Hematopoietic multipotent progenitor cell treated with erythropoietin and hydrocortisone succinate and interleukin-3 and kit ligand, for 8 days (in vitro differentiated cells): ENCODE results near the gene MON1A.
A peak's percentile ranks its signal among the peaks of the same experiment; 100 is the strongest.
"Not testable (repeated sequence)": the region's sequence is repeated elsewhere in the genome, so short reads cannot be mapped to it uniquely, and the experiment has no call there.

ENCODE experiments used
- DNase-seq: peaks from one replicate; pipeline ENCODE4 v3.0.0-alpha.2; 2015

Gene MON1A, protein sequence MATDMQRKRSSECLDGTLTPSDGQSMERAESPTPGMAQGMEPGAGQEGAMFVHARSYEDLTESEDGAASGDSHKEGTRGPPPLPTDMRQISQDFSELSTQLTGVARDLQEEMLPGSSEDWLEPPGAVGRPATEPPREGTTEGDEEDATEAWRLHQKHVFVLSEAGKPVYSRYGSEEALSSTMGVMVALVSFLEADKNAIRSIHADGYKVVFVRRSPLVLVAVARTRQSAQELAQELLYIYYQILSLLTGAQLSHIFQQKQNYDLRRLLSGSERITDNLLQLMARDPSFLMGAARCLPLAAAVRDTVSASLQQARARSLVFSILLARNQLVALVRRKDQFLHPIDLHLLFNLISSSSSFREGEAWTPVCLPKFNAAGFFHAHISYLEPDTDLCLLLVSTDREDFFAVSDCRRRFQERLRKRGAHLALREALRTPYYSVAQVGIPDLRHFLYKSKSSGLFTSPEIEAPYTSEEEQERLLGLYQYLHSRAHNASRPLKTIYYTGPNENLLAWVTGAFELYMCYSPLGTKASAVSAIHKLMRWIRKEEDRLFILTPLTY

DNA sequence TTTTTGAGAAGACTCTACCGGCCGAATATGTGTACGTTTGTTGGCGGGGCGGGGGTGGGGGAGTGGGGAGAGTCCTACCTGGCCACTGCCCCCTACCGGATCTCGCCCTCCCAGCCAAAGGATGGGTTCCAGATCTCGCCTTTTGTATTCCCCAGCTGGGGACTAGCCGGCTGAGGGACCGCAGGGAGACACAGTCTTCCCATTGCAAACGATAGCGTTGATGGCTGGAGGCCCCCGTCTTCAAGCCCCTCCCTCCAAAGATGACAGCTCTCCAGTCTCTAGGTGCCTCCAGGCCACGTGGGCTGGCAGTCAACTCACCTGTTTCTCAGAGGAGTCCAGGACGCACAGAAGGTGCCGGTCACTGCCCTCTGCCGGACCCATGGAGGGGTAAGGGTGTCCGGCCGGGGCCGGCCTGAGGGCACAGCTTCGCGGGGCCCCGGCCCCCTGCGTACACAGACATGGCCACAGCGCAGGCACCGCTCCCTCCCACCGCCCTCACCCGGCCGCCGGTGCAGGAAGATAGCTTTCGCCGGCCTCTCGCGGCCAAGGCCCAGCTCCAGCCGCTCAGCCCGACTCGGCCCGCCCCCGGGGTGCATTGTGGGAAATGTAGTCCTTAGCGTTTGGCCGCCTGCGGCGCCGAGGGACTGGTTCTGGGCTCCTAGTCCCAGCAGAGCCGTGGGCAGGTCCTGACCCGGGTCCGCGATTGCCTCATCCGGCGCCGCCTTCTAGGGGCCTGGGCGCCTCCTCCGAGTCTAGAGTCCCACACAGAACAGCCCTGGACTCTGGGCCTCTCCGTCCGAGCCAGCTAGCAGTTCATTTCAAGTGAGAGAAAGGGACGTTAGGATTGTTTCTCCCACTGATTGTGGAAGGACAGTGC, at the start of gene MON1A:
Gene MON1A, minus strand, starts transcription at position 521 of the 877 bp plus-strand sequence. CDS start 16,465 bp downstream, outside the sequence.
- peak; percentile 90 for DNase-seq

DNA sequence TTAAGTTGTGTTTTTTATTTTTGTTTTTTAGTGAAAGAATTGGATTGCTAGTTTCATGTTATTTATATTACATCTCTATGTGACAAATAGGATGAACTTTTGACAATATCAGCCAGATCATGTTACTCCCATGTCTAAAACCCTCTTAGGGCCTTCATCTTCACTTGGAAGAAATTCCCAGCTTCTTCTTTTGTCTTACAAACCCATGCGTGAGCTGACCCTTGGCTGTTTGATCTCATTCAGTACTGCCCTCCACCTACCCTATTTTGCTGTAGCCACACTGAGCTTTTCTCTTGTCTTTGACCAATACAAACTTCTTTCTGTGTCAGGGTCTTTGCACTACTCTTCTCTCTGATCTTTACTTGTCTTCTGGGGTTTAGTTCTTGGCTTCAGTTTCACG, 47.3 kb upstream of the MON1A start:
- DNase-seq, result no peak

DNA sequence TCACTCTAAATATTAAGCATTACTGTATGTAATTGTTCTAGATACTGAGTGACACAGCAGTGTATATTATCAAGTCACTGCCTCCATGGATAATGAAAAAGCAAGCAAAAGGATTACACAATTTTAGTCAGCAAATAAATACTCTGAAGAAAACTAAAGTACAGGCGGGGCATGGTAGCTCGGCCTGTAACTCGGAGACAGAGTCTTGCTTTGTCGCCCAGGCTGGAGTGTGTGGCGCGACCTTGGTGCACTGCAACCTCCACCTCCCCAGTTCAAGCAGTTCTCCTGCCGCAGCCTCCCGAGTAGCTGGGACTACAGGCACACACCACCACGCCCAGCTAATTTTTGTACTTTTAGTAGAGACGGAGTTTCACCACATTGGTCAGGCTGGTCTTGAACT, 43.0 kb upstream of the MON1A start:
- no peak for DNase-seq

DNA sequence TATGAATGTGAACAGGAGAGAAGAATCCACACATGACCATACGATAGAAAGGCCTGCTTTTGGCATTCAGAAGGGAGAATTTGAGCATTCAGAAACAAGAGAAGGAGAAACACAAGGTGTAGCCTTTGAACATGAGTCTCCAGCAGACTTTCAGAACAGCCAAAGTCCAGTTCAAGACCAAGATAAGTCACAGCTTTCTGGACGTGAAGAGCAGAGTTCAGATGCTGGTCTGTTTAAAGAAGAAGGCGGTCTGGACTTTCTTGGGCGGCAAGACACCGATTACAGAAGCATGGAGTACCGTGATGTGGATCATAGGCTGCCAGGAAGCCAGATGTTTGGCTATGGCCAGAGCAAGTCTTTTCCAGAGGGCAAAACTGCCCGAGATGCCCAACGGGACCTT, 38.7 kb upstream of the MON1A start:
- DNase-seq, result no peak

DNA sequence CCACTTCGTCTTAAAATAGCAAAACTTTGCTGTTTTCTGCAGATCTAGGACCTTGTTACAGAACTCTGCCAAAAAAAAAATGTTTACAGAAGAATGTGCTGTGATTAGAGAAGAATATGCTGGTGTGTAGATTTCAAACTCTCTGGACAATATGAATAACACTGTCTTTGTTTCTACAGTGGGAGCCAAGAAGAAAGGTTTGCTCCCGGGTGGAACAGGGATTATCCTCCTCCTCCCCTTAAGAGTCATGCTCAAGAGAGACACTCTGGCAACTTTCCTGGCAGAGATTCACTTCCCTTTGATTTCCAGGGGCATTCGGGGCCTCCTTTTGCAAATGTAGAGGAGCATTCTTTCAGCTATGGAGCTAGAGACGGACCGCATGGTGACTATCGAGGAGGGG, 37.7 kb upstream of the MON1A start:
- DNase-seq, result no peak

DNA sequence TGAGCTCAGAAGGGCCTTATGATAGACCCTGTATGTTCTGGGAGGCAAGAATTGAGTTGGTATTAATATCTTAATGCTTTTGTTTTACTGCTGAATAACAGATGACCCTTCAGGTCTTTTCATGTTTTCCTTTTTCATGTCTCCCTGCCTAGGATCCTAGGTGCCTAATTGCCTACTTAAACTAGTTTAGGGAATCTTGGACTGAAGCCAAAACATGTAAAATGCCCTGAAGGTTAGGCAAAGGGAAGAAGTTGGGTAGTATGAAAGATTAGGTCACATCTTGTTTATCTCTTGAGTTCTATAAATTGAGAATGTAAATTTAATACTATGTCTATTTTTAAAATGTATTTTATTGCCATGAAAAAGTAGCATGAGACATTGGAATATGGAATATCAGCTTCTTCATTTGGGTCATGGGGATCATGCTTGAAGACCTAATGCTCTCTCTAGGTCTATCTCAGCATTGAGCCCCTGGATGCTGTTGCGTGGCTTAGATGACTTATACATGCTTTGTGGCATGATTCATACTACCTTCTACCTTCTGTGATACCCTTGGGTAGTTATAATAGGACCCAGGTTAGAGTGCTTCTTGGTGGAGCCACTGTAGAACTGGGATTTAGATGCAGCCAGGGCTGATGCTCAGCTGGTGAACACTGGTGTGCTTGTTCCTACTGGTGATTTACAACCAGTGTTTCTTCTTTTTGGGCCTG, 36.8 kb upstream of the MON1A start:
- no peak for DNase-seq

DNA sequence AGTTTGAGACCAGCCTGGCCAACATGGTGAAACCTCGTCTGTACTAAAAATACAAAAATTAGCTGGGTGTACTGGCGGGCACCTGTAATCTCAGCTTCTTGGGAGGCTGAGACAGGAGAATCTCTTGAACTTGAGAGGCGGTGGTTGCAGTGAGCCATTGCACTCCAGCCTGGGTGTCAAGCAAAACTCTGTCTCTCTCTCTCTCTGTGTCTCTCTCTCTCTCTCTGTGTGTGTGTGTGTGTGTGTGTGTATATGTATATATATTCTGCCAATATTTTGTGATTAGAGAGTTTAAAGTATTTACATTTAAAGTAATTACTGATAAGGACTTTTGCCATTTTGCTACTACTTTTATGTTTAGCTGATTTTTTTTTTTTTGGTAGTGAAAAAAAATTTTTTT, 26.0 kb upstream of the MON1A start:
- DNase-seq, result no peak

DNA sequence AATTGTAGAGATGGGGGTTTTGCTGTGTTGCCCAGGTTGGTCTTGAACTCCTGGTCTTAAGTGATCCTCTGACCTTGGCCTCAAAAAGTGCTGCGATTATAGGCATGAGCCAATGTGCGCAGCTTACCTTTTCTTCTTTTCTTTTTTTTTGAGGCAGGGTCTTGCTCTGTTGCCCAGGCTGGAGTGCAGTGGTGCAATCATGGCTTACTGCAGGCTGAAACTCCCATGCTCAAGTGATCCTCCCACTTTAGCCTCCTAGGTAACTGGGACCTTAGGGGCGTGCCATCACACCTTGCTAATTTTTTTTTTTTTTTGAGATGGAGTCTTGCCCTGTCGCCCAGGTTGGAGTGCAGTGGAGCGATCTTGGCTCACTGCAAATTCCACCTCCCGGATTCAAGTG, 23.3 kb upstream of the MON1A start:
- DNase-seq, result no peak

DNA sequence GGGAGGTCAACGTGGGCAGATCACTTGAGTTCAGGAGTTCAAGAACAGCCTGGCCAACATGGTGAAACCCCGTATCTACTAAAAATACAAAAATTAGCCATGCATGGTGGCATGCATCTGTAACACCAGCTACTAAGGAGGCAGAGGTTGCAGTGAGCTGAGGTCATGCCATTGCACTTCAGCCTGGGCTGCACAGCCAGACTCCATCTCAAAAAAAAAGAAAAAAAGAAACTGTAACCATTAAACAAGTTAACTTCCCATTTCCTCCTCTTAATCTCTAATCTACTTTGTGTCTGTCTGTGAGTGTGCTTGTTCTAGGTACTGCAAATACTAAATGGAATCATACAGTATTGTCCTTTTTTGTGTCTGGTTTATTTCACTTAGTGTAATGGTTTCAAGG, 13.0 kb upstream of the MON1A start:
- no peak for DNase-seq

DNA sequence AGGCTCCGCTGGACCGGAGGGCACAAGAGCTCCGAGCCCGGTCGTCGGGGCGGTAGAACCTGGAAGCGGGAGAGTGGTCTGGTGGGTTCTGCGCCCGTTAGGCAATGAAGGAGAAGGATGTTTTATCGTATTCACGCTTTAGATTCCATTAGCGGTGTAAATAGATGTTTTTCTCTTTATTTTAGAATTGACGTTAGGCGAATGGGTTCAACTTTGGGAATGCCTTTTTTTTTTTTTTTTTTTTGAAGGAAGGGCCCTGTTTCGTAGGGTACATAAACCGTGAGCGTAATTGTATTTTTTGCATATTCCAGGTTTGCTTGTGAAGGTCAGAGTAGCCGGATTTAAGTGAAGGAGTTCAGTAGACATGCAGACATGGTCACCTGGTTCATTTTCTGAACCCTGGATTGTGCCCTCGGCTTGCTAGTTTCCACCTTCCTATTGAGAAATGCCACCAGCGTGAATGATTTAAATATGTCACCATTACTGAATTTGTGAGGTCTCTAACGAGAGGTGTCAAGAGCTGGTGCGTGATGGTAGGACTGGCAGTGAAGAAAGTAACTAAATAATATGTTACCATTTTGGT, 11.1 kb upstream of the MON1A start:
- no peak for DNase-seq

DNA sequence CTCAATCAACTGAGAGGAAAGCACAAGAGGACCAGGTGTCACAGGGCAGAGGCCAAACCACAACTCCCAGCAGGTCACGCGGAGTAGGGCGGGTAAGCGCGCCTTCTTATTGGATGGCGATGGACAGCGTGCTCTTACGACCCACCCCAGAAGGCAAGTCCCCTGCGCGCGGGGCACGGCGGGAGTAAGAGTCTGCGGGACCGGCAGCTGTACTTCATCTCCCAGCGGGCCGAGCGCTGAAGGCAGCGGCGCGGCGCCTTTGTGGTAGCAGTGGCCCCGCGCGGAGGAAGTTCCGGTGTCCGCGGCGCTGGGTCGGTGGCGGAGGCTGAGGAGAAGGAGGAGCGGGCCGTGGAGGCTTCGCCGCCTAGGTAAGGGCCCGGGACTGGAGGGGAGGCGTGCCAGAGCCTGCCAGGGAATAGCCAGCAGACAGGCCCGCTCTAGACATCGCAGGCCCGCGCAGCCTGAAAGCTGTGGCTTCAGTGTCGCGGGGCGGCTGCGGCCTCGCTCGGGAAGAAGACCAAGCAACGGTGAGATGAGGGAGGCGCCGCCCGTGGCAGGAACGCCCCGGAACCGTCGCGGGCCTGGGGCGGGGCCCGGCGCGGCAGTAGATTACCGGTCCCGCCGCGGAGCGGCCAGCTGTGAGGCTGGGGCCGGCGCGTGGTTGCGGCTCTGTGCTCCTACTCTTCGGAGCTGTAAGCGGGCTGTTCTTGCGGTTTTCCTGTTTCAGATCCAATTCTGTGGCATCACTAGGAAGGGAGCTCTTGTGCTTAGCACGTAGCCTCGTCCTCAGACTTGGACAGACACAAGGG, 10.5 kb upstream of the MON1A start, which contains the start of gene RBM6:
Gene RBM6, plus strand, starts transcription at position 293 of the 809 bp plus-strand sequence. CDS start 22,492 bp downstream, outside the sequence.
- DNase-seq, result peak; percentile 98

DNA sequence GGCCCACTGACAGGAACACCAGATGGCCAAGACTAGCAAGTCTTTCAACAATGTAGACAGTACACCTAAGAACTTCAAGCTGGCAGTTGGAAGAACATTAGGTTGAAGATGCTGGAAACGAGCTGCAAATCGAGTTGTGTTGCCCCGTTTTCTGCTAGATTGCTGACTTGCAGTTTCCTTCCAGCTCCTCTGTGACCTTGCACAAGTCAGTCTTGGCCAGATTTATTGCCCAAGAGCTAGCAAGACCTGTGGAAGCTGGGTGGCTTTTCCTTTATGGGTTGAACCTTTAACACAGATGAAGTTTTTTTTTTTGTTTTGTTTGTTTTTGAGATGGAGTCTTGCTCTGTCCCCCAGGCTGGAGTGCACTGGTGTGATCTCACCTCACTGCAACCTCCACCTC, 7.5 kb upstream of the MON1A start:
- no peak for DNase-seq

DNA sequence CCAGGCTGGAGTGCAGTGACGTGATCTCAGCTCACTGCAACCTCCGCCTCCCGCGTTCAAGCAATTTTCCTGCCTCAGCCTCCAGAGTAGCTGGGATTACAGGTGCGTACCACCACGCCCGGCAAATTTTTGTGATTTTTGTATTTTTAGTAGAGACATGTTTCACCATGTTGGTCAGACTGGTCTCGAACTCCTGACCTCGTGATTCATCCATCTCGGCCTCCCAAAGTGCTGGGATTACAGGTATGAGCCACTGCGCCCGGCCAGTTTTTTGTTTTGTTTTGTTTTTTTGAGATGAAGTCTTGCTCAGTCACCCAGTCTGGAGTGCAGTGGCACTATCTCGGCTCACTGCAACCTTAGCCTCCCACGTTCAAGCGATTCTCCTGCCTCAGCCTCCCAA, 2.7 kb upstream of the MON1A start:
- not testable (repeated sequence) for DNase-seq

DNA sequence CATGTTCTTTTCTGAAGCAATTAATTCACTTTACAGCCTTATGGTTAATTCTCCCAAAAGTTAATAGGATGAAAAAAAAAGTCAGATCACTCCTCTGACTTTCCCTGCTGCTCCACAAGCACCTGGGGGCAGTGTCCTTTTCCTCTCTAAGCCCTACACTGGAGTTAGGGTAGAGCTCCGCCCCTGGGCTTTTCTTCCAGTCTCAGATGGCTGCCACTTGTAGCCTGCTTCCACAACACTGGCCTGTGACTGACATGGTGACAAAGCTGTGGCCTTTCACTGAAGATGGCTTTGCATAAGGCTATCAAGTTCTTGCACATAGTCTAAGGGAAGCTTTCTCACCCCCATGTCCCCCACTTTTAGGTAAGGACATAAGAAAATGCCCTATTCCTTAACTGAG, 1.3 kb upstream of the MON1A start:
- DNase-seq, result peak; percentile 50

DNA sequence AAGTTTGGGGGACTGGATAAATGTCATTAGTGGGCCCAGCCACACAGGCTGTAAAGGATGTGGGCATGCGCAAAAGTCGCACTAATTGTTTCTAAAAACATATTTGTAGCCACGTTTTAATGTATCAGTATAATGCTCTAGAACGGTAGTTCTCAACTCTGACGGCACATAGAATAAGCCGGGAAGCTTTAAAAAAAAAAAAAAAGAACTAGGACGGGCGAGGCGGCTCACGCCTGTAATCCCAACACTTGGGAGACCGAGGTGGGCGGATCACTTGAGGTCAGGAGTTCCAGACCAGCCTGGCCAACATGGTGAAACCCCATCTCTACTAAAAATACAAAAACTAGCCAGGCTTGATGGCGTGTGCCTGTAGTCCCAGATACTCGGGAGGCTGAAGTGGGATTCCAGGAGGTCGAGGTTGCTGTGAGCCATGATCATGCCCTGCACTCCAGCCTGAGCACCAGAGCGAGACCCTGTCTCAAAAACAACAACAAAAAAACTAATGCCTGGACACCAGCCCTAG, 618 bp upstream of the MON1A start:
- no peak for DNase-seq

DNA sequence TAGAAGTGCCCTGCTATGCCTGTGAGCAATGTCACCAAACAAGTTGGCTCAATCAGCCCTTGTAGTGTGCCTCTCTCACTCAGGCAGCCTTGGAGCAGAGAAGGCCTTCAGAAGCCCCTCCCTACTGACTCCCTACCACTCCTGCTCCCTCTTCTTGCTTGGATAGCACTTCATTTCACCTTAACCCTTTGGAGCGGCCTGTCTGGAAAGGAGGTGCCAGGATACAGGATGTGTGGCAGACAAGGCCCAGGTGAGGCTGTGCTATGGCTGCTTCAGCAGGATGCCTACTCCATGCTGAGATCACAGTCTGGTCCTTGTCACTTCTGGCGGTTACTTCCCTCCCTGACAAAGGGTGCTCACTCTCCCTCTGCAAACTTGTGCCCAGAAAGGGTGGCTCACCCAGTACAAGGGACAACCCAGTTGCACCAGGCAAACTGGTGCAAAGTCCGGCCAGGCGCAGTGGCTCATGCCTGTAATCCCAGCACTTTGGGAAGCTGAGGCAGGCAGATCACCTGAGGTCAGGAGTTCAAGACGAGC, 1.1 kb downstream of the MON1A start:
- DNase-seq, result no peak

DNA sequence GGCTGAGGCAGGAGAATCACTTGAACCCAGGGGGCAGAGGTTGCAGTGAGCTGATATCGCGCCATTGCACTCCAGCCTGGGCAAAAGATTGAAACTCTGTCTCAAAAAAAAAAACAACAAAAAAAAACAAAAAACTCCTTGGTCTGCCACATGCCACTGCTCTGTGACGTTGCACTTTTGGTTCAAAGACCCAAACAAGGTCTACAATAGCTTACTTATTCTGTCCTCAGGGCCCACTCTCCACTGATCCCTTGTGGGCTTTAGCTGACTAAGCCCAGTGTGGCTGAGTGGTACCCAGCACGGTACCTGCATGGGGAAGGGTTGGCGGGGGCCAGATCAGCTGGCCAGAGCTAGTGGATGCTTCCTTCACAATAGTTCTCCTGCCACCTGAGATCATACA, 1.8 kb downstream of the MON1A start:
- no peak for DNase-seq

DNA sequence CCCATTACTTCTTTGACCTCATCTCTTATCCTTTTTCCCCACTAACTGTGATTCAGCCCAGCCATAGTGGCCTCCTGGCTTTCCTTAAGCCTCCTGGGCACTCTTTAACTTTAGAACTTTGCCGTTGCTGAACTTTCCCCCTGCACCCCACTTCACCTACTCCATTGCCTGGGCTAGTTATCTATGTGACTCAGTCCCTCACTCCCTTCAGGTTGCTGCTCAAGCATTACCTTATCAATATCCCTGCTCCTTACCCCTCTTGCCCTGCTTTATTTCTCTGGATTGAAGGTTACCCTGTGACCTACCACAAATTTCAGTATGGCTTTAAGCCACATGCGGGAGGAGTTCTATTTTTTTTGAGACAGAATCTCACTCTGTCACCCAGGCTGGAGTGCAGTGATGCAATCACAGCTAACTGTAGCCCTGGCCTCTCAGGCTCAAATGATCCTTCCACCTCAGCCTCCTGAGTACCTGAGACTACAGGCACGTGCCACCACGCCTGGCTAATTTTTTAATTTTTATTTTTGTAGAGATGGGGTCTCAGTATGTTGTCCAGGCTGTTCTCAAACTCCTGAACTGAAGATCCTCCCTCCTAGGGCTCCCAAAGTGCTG, 3.4 kb downstream of the MON1A start:
- no peak for DNase-seq

DNA sequence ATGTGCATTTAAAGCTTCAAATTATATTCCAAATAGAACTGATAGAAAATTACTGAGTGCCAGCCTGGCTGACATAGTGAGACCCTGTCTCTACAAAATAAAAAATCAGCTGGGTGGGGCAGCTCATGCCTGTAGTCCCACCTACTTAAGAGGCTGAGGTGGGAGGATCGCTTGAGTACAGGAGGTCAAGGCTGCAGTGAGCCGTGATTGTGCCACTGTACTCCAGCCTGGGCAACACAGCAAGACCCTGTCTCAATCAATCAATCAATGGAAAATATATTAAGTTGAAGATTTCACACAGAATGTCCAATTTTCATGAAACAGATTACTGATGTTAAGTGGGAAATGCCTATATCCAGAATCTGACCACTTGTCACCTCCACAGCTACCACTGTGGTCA, 4.1 kb downstream of the MON1A start:
- DNase-seq, result no peak

DNA sequence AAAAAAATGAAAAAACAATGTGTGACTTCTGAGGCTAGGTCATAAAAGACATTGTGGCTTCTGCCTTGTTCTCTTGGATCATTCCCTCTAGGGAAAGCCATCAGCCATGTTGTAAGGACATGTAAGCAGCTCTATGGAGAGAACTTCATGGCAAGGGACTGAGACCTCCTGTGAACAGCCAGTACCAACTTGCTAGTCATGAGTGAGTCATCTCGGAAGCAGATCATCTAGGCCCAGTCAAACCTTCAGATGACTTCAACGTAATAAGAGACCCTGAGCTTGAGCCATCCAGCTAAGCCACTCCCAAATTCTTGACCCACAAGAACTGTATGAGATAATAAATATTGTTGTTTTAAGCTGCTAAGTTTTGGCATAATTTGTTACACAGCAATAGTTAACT, 4.9 kb downstream of the MON1A start:
- no peak for DNase-seq
